ENCODE results near the gene CLDN6. TPM values are rescaled to one million over a fixed set of nuclear protein-coding genes. Genes with fewer than 3 reads are reported as not detected.
A peak's percentile ranks its signal among the peaks of the same experiment; 100 is the strongest.

The CLDN6 gene
- total RNA-seq, 1 donor from 2014 or later = 0.59 TPM

DNA sequence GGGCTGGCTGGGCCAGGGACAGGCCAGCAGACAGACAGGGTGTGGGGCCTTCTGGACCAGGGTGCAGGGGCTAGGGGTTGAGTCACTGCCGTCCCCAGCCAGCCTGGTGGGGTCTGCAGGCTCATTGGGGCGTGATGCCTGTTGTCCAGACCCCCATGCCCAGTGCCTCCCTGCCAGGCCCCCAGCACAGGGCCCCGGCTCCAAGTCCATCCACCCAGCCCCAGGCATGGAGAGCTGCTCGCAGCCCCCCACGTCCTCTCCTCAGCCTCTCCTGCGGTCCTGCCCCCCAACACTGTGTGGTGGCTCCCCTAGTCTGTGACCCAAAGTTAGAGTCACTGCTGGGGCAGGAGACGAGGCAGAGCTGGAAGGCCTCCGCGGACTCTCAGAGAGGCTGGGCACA lies 30.7 kb downstream of the CLDN6 start:
- DNase-seq = no peak

DNA sequence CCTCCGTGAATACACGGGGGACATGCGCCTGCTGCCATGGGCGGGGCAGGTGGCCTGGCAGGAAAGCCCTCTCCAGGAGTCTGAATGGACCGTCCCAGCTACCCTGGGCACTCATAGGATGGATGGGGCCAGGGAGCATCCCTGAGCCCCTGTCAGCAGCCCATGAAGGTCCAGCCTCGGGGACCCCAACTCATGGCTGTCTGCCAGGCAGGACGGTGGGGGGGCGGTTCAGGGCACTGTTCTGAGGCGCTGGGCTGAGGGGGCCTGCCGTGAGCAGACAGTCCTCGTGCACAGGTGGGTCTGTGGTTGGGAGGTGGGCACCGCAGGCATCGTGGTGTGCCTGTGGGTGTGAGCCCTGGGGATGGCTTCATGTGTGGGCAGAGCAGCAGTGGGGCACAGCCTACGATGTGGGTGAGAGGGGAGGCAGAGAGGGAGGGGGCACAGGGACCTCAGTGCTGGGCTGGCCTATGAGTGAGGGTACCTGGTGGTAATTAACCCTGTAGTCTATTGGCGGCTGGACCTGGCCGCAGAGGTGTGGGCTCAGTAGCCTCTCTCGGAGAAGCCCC lies 31.3 kb downstream of the CLDN6 start:
- no peak for DNase-seq

DNA sequence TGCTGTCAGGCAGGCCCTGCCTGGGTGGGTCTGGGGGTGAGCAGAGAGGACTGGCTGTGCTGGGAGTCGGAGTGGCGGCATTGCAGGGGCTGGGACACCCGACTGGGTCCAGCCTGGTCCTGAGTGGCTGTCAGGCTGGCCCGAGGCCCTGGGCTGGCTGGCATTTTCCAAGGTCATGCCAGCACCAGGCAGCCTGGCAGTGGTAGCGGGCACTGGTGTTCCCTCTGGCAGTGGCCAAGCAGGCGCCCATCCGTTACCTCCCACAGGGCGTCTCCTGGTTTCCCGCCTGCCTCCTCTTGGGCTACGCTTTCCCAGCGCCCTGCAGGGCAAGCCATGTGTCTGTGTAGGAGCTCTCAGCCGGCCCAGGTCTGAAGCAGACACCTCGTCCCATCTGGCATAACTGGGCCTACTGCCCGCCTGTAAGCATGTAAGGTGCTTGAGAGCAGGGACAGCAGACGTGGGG lies 32.1 kb downstream of the CLDN6 start:
- no peak for DNase-seq

DNA sequence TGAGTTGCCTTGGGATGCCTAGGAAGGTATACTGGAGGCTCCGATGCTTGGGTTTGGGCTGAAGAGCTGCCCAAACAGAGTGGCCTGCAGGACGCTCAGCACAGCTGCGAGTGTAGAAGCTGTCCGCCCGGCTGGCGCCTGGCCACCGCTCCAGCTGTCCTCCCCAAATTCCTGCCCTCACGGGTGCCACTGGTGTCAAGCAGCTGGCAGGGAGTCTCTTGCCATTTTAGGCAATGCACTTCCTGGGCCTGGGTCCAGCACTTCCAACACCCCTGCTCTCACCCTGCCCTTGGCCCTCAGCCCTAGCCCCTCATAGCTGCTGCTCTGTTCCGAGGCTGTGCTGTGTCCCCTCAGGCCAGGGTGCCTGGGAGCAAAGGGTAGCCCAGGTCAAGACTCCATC lies 32.5 kb downstream of the CLDN6 start:
- no peak for DNase-seq

DNA sequence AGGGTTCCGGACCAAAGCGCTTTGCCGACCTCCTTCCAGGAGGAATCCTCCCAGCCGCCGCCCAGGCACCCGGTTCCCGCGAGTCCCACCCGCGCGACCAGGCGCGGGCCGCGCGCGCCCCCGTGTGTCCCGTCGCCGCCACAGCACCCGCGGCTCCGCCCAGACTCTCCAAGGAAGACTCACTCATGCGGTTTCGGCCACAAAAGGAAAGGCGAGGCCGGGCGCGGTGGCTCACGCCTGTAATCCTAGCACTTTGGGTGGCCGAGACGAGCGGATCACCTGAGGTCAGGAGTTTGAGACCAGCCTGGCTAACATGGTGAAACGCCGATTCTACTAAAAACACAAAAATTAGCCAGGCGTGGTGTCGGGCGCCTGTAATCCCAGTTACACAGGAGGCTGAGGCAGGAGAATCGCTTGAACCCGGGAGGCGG lies 34.3 kb downstream of the CLDN6 start:
- no peak for DNase-seq

DNA sequence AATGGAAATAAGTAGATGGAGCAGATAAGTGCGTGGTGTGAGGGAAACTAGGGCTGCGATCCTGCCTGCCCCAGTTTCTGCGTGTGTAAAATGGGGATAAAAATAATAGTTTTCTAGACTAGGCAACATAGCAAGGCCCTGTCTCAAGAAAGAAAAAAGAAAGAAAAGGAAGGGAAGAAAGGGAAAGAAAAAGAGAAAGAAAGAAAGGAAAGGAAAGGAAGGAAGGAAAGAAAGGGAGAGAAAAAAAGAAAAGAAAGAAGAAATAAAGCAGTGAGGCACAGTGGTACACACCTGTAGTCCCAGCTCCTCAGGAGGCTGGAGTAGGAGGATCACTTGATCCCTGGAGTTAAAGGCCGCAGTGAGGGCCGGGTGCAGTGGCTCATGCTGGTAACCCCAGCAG lies 35.6 kb downstream of the CLDN6 start:
- no peak for DNase-seq

DNA sequence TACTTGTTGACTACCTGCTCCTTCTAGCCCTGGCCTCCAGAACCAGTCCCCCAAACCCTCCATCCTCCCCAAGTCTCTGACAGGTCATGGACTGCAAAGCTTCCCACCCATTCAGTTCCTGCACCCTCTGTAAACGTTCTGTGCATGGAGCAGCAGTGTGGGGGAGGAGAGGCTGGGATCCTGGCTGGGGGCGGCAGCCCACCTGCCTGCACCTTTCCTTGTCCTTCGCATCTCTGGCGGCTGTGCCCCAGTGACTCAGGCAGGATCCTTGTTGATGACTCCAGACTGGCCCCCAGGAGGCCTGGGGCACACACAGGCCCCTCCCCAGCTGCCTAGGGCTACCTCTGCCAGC lies 36.1 kb downstream of the CLDN6 start:
- DNase-seq = no peak

DNA sequence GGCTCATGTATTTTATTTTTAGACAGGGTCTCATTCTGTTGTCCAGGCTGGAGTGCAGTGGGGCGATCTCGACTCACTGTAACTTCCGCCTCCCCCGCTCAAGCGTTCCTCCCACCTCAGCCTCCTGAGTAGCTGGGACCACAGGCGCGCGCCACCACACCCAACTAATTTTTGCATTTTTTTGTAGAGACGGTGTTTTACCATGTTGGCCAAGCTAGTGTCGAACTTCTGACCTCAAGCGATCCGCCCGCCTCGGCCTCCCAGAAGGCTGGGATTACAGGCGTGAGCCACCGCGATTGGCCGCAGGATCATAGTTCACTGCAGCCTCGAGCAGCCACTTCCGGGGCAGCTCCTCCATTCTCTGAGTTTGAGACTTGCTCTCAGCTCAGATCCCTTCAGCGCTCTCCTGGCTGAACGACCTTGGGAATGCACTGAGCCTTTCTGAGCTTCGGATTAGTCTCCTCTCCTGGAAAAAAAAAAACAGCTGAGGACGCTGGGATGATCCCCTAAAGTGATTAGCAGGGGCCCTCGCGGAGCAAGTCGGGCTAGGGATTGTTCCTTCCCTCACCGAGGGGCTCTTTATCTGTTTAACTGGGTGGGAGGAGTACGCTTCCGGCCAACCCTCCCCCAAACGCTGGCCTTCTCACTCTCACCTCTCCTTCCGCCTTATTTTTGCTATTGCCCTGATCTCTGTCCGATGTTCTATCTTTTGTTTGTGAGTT lies 36.6 kb downstream of the CLDN6 start:
- no peak for DNase-seq

DNA sequence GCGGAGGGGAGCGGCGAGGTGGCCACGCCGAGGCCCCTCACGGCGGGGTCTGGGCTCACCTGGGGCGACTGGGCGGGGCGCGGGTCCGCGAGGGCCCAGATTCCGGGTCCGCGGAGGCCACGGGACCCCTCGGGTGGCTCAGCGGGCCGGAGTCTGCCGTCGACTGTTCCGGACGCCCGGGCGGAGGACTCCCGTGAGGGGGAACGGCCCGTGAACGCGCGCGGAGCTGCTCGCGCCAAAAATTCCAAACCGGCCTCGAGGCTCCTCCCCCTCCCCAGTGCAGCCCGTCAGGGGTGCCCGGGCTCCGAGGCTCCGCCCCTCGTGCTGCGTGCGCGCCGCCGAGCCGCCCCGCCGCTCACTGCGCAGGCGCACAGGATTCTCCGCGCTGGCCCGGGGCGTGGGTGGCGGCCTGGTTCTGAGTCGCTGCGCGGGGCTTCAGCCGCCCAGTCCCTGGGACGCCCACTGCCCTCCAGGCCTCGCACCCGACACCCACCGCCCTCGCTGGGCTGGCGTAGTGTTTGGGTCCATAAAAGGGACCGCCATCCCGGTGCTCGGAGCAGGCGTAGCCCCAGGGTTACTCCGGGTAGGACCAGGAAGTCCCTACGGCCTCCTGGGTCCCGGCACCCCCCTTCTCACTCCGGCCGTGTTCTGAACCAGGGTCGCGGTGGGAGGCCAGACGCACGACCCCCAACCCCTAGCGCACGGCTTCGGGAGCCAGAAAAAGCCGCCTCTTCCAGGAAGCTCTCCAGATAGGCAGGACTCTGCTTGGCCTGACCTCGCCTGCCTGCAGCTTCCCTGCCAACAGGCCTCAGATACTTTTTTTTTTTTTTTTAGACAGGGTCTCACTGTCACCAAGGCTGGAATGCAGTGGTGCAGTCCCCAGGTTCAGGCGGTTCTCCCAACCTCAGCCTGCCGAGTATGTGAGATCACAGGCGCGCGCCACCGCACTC lies 37.5 kb downstream of the CLDN6 start, which contains the start of gene PKMYT1:
PKMYT1 (minus strand) TSS at position 220 of the 950 bp plus-strand sequence. CDS start 789 bp downstream, outside the sequence.
- DNase-seq = peak; percentile 82

DNA sequence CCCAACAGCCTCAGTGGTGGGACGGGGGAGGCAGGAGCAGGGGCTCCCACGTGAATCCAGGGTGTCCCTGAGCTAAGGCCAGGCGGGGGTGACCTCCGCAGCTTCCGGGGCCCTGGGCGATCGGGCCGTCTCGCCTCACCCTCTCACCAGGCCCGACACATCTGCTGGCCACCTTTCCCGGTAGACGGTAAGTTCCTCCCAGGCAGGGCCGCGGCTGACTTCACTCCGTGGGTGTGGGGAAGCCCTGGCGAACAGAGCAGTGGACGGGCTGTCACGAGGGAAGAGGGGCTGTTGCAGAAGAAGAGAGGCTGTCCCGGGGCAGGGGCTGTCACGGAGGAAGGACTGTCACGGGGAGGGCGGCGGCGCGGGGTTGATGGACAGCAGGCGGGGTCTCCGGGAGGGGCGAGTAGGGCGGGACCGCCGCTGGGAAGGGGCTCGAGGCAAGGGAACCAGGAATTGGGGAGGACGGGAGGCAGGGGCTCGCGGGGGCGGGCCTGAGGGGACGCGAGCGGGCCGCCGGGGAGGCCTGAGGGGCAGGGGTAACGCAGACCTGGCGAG lies 38.2 kb downstream of the CLDN6 start:
- DNase-seq = no peak

DNA sequence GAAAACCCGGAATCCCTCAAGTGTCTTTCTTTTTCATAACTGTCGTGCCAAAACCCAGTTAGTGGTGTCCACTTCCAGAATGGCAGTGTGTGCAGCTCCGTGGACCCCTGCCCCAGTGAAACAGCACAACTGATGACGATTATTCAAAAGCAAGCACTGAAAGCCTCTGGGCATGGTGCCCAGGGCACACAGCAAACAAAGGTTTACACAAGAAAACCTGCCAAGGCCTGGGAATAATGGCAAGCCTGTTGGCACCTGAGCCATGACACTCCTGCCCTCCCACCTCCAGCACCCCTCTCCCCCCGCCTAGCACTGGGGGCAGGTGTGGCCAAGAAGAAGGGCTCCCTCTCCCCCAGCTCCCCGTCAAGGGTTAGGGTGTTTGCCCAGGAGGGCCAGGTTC lies 40.5 kb downstream of the CLDN6 start:
- no peak for DNase-seq

DNA sequence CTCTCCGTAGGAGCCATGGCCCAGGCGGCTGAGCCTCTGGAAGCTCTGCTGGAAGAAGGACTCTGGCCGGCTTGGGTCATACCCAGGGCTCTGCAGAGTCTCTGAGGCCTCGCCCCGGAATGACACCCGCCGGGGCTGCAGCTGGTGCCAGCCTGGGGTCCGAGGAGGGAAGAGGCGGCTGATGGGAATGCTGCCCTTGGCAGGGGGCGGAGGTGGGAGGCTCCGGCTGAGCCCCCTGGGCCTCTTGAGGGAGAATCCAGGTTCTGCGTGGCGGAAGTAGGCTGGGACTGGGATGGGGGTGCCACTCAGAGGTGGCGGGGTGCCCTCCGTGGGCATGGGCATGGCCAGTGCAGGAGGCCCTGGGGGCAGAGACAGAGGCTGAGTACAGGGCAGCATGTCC lies 41.3 kb downstream of the CLDN6 start:
- DNase-seq = no peak

DNA sequence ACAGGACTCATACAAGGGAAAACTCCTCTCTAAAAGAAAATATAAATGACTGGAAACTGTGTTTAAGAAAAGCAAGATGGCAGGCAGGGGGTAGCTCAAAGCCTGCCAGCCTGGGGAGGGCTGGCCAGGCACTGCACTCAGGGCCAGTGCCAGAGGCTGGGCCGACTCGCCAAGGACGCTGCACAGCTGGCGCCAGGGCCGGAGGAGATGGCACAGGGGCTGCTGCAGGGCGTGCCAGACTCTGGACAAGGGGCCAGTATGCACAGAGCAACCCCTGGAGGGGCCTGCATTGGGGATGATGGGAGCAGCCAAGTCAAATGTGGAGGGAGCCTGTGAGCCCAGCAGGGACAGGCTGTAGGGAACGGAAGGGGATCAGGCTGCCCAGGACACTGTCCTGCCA lies 41.8 kb downstream of the CLDN6 start:
- no peak for DNase-seq

DNA sequence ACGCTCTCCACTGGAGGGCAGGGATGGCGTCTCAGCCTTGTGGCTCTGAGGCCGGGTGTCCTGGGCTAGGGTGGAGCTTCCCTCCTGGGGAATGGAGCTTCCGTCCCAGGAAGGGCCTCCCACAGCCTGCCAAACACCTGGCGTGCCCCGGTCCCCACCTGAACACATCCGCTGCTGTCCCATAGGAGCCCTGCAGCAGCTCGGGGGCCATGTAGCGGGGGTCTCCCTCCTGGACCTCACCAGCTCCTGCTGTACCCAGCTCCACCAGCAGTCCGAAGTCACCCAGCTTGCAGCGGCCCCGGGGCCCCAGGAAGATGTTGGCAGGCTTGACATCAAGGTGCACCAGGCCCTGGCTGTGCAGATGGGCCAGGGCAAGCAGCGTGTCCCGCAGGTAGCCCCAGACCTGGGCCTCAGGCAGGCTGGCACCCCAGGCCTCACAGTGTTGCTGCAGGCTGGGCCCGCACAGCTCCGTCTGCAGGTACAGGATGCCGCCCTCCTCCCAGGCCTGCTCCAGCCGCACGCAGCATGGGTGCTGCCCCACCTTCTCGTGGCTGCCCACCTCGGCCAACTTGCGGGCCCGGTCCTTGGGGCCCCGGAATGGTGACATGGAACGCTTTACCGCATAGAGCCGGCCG lies 42.7 kb downstream of the CLDN6 start:
- DNase-seq = no peak

DNA sequence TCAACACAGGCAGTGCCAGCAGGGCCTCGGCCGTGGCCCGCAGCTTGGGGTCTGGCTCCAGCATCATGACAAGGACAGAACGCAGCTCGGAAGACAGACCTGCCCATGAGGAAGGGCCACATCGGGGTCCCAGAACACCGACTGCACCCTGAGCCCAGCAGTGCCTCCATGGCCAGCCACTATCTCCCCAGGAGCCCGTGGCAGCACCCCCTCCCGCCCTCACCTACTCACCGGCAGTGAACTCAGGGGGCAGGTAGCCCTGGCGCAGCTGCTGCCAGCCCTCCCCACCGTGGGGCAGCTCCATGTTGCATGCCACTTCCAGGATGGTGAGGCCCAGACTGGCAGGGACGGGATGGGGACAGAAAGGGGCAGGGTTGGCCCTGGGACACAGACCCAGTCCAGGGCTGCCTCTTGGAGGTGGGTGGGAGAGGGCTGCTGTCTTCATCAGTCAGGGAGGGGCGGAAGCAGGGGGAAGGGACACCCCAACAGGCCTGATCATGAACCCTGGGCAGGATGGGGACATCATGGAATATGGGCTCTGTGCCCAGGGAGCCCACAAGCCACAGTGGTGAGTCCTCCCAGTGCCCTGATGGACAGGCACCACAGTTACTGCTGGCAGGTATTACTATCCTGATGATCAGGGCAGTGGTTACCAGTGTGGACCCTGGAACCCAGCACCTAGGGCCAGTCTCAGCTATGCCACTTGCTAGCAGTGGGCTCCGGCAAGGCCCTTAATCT lies 43.5 kb downstream of the CLDN6 start:
- no peak for DNase-seq

DNA sequence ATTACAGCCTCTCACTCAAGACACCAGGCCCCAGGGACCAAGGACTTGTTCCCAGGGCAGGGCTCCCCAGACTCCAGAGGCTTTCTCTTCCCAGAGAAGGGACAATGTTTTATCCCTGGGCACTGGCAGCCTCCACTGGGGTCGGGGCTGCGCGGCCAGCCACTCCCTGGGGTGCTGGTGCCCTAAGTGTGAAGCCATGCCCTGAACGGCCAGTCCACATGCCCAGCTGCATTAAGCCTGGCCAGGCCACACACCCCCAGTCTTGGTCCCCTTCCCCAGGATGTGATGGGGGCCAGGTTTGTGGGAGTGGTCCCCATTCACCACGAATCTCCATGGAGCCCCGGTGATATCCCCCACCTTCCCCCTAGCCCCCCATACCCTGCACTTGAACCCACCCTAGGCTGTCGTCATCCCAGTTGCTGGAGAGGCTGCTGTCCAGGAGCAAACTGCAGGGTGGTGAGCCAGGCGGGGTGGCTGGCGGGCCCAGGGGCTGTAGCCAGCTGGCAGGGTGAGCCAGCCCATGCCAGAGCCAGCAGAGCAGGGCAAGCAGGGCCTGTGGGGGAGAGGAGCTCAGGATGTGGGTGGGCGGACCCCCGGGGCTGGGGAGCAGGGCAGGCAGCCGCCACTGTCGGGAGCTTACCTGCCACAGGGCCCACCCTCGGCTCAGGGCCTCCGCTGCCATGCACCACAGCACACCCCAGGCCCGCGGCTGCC lies 44.2 kb downstream of the CLDN6 start:
- DNase-seq = no peak

DNA sequence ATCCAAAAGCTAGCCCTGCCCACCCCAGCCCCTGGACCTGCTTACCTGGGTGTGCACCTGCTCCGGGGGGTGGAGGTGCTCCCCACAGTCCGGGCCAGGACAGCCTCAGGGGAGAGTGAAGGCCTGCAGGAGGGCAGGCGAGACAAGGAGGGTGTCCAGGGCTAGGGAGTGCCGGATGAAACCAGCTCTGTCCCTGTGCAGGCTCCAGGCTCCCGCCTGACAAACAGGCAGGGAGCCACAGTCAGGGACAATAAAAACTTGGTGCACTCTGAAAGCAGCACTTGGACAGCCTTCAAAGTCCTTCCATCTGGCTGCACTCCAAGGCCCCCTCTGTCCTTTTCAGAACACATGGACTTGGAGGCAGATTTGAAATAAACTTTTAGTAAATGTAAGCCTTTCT lies 44.9 kb downstream of the CLDN6 start:
- no peak for DNase-seq

DNA sequence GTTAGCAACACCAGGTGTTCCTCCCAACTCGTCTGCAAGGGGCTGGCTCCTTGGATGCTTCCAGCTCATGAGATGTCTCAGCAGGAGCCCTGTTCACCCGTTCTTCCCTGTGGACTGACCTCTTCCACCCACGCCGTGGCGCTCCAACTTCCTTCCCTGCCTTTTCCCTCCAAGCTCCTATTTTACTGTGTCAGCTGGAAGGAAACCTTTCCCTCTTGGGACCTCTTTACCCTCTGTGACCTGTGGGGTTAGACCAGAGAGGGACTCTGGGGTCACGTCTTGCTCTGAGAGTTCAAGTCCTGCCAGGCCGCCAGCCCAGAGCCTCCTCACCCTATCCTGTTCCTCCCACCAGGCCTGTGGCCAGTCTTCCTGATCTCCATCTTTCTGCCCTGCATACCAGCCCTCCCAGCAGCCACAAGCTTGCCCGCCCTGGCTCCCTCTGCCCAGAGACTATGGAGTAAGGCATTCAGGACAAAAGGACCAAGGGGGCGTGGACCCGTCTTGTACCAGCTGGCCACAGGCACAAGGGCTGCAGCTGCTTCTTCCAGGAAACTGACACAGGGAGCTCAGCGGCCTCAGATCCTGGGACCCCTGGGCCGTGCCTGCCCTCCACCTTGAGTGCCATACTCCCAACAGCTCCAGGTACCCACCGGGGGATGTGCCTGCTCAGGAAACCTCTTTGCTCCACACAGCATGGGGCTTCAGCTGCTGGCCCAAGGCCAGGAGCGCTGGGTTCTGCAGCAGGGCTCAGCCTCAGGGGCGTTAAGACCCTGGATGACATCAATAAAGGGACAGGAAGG lies 45.8 kb downstream of the CLDN6 start:
- DNase-seq = no peak

DNA sequence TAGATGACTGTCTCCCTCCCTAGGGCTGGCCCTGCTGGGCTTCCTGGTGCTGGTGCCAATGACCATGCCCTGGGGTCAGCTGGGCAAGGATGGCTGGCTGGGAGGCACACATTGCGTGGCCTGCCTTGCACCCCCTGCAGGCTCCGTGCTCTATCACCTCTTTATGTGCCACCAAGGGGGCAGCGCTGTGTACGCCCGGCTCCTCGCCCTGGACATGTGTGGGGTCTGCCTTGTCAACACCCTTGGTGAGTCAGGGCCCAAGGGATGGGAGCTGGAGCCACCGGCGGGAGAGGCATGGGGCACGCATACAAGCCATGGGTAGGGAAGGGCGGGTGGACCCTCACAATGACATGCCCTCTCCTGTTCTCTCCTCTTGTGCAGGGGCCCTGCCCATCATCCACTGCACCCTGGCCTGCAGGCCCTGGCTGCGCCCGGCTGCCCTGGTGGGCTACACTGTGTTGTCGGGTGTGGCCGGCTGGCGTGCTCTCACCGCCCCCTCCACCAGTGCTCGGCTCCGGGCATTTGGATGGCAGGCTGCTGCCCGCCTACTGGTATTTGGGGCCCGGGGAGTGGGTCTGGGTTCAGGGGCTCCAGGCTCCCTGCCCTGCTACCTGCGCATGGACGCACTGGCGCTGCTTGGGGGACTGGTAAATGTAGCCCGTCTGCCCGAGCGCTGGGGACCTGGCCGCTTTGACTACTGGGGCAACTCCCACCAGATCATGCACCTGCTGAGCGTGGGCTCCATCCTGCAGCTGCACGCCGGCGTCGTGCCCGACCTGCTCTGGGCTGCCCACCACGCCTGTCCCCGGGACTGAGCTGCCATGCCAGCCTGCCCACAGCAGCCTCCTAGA lies 46.6 kb downstream of the CLDN6 start:
- no peak for DNase-seq

All from skin of body (tissue), 2 donors.